Stimulated activated memory B cell treated with anti-CD40 and anti-IgM and Interleukin-4, amounts not matched to agents 10 μg/mL and 1 μg/mL and 100 μg/mL, for 72 hours (primary cell): ENCODE data around the gene DNAJB13.
A peak's percentile ranks its signal among the peaks of the same experiment; 100 is the strongest.

Experiments used
- ATAC-seq: fragments of 150-1000 bp; cut with Tn5 transposase; 2 replicates; pipeline ENCODE4 v1.10.0; 2021
- H3K27ac Mint-ChIP-seq: one replicate; pipeline ENCODE4 v1.8.0; 2022; ENCODE audit warnings: mild to moderate bottlenecking, mixed read lengths
- H3K27me3 Mint-ChIP-seq: one replicate; pipeline ENCODE4 v1.8.0; 2022; ENCODE audit warnings: mixed read lengths
- H3K36me3 Mint-ChIP-seq: one replicate; pipeline ENCODE4 v1.8.0; 2022; ENCODE audit warnings: mixed read lengths
- H3K4me1 Mint-ChIP-seq: one replicate; pipeline ENCODE4 v1.8.0; 2022; ENCODE audit warnings: mixed read lengths
- H3K4me3 Mint-ChIP-seq: one replicate; pipeline ENCODE4 v1.8.0; 2022; ENCODE audit warnings: mild to moderate bottlenecking, moderate library complexity, mixed read lengths
- H3K9me3 Mint-ChIP-seq: one replicate; pipeline ENCODE4 v1.8.0; 2022; ENCODE audit warnings: mixed read lengths

The DNAJB13 gene

DNA sequence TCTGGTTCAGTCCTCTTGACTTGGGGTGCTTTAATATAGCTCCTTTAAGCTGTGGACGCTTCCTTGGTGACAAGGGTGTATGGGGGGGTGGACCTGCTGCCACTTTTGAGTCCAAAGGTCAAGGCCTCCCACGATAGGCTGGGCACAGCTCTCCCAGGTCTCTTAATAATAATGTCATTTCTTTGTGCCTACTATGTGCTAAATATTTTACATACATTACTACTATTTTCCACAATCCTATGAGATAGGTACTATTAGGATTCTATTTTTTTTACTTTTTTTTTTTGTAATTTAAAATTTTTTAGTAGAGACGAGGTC lies 58.4 kb downstream of the DNAJB13 start:
- Mint-ChIP-seq H3K4me1 (peaks cover 70% of the 10 kb centered on the region), H3K4me3 (no peak overlapping the region), H3K36me3 (peaks cover 17% of the 10 kb centered on the region), H3K27me3 (no peaks in the 10 kb centered on the region), H3K9me3 (no peaks in the 10 kb centered on the region), H3K27ac (peak overlapping the region; percentile 63)
- no peak for ATAC-seq

DNA sequence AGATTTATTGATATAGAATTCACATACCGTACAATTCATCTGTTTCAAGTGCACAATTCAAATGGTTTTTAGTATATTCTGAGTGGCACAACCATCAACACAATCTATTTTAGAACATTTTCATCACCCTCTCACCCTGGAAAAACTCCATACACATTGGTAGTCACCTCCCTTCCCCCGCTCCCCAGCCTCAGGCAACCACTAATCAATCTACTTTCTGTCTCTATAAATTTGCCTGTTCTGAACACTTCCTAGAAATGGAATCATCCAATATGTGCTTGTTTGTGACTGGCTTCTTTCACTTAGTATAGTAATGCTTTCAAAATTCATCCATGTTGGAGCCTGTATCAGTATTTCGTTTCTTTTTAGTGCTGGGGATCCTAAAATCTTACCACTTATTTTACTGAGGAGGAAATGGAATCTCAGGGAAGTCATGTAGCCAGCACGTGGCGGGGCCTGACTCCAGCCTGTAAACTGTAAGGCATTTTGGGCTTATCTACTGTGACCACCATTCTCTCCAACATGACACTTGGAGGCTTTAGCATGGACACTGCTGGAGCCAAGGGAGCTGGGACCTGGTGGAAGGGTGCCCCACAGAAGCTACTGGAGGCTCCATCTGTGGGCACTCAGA lies 59.0 kb downstream of the DNAJB13 start:
- Mint-ChIP-seq H3K27ac (peak overlapping the region; percentile 94), H3K4me3 (no peak overlapping the region), H3K9me3 (no peaks in the 10 kb centered on the region), H3K27me3 (no peaks in the 10 kb centered on the region), H3K4me1 (peaks cover 76% of the 10 kb centered on the region), H3K36me3 (peaks cover 17% of the 10 kb centered on the region)
- ATAC-seq: no peak

DNA sequence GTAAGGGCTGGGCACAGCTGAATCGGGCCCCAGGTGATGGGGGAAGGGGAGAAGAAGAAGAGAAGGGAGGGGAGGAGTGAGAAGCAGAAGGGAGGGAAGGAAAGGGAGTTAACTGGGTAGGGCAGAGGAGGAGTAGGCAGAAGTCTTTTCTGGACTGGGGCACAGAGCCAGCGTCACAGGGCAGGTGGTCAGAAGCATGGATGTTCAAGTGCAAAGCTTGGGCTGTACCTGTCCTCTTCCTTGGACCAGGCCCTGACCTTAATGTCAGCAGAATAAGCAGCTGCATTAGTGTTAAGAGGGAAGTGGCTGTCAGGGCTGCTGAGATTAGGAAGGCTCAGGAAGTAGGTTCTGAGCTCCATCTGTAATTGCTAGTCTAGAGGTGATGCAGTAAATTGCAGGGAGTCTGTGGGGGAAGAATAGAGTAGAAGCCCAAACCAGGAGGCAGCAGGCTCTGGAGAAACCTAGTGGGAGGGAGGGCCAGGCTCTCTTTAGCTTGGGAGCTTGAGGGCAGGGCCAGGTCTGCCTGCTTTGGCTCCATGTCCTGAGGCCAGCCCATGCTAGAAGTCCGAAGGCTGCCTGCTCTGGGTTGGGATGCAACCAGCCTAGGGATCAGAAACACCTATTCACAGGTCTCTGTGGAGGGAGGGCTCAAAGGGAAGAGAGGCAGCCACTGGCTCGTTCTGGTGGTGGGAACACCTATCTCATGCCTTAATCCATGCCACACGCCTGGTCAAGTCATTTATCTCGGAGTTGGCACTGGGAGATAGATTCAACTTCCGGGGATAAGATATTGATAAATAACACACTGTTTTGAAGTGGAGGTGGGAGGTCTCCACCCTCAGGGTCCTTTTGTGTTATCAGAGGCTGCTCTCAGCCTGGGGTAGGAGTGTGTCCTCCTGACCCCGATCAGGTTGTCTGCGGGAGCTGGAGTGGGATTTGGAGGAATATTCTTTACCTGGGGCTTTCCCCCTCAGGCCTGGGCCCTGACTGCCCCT lies 59.8 kb downstream of the DNAJB13 start:
- no peak for ATAC-seq
- Mint-ChIP-seq H3K27me3 (no peaks in the 10 kb centered on the region), H3K4me3 (peak overlapping the region; percentile 49), H3K27ac (peak overlapping the region; percentile 94), H3K36me3 (peaks cover 20% of the 10 kb centered on the region), H3K4me1 (peaks cover 76% of the 10 kb centered on the region), H3K9me3 (no peaks in the 10 kb centered on the region)

DNA sequence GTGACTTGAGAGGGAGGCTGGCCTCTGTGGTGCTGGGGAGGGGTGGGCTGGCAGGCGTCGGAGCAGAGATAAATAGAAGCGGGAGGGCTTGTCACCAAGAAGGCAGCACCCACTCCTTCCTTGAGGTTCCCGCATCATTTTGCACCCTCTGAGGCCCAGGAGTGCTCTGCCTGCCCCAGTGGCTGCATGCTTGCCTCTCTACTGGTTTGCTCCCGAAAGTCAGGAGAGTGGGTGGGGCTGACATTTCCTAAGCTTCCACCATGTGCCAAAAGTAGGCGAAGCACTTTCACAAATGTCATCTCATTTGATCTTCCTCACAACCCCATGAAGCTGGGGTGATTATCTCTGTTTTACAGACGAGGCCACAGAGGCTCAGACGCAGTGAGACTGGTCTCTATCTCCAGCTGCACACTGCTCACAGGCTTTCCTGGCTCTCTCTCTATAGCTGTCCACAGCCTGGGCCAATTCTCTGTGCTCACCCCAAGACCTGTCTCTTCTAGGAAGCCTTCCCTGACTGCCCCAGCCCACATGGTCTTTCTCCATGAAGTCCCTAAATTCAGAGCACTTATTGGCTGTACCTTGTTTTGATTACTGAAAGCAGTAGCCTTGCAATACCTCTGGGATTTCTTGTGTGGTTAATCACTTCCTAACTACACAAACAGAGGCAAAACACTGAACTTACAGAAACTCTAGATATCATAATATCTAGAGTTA lies 60.7 kb downstream of the DNAJB13 start:
- peaks cover 29% of the 10 kb centered on the region for H3K36me3 Mint-ChIP-seq
- peak overlapping the region; percentile 94 for H3K27ac Mint-ChIP-seq
- H3K4me1 Mint-ChIP-seq: peaks cover 76% of the 10 kb centered on the region
- no peaks in the 10 kb centered on the region for H3K27me3 Mint-ChIP-seq
- H3K9me3 Mint-ChIP-seq: no peaks in the 10 kb centered on the region
- H3K4me3 Mint-ChIP-seq: peak overlapping the region; percentile 49
- ATAC-seq: peak; percentile 95

- H3K4me3 Mint-ChIP-seq: peak overlapping the region; percentile 49
- no peaks in the 10 kb centered on the region for H3K27me3 Mint-ChIP-seq
- H3K36me3 Mint-ChIP-seq: peaks cover 36% of the 10 kb centered on the region
- ATAC-seq: no peak
- H3K4me1 Mint-ChIP-seq: peaks cover 79% of the 10 kb centered on the region
- no peaks in the 10 kb centered on the region for H3K9me3 Mint-ChIP-seq
- H3K27ac Mint-ChIP-seq: peak overlapping the region; percentile 94
Observed at GRCh38 chr11:74012074-74012809, 61.4 kb downstream of the DNAJB13 start.

DNA sequence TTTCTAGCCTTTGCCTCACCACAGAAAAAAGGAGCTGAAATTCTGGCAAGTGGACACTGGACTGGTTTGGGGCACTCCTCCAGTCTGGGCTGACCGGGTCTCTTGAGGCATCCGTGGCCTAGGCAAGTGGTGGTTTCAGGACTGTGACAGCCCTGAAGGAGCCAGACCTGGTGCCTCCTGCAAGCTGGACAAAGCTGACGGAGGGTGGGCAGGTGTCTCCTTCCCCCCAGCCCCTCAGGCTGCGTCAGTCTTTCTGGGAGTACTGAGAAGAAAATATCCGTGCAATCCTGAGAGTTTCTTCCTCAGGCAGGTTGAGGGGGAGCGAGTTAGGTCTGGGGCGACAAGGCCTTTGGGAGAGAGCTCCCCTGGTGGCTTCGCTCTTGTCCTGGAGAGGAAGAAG lies 62.3 kb downstream of the DNAJB13 start:
- Mint-ChIP-seq H3K36me3 (peaks cover 38% of the 10 kb centered on the region), H3K4me3 (no peak overlapping the region), H3K27me3 (no peaks in the 10 kb centered on the region), H3K9me3 (no peaks in the 10 kb centered on the region), H3K27ac (no peak overlapping the region), H3K4me1 (peaks cover 80% of the 10 kb centered on the region)
- ATAC-seq: no peak

- H3K27ac Mint-ChIP-seq: peak overlapping the region; percentile 13
- peaks cover 38% of the 10 kb centered on the region for H3K36me3 Mint-ChIP-seq
- ATAC-seq: no peak
- H3K4me3 Mint-ChIP-seq: no peak overlapping the region
- H3K4me1 Mint-ChIP-seq: peaks cover 69% of the 10 kb centered on the region
- H3K9me3 Mint-ChIP-seq: no peaks in the 10 kb centered on the region
- no peaks in the 10 kb centered on the region for H3K27me3 Mint-ChIP-seq
Observed at GRCh38 chr11:74014880-74015279, 64.1 kb downstream of the DNAJB13 start.

- Mint-ChIP-seq H3K9me3 (no peaks in the 10 kb centered on the region), H3K27me3 (no peaks in the 10 kb centered on the region), H3K36me3 (peaks cover 28% of the 10 kb centered on the region), H3K4me1 (peaks cover 56% of the 10 kb centered on the region), H3K27ac (peak overlapping the region; percentile 13), H3K4me3 (no peak overlapping the region)
- no peak for ATAC-seq
Observed at GRCh38 chr11:74015919-74016684, 65.3 kb downstream of the DNAJB13 start.

- Mint-ChIP-seq H3K27ac (no peak overlapping the region), H3K27me3 (no peaks in the 10 kb centered on the region), H3K36me3 (peaks cover 21% of the 10 kb centered on the region), H3K9me3 (no peaks in the 10 kb centered on the region), H3K4me1 (peaks cover 41% of the 10 kb centered on the region), H3K4me3 (no peak overlapping the region)
- no peak for ATAC-seq
Observed at GRCh38 chr11:74017631-74018030, 66.8 kb downstream of the DNAJB13 start.

GRCh38 chr11:74018331-74019005 lies 67.6 kb downstream of the DNAJB13 start:
- peaks cover 25% of the 10 kb centered on the region for H3K36me3 Mint-ChIP-seq
- no peak for ATAC-seq
- H3K4me3 Mint-ChIP-seq: no peak overlapping the region
- H3K27me3 Mint-ChIP-seq: no peaks in the 10 kb centered on the region
- H3K4me1 Mint-ChIP-seq: peaks cover 42% of the 10 kb centered on the region
- no peak overlapping the region for H3K27ac Mint-ChIP-seq
- no peaks in the 10 kb centered on the region for H3K9me3 Mint-ChIP-seq

DNA sequence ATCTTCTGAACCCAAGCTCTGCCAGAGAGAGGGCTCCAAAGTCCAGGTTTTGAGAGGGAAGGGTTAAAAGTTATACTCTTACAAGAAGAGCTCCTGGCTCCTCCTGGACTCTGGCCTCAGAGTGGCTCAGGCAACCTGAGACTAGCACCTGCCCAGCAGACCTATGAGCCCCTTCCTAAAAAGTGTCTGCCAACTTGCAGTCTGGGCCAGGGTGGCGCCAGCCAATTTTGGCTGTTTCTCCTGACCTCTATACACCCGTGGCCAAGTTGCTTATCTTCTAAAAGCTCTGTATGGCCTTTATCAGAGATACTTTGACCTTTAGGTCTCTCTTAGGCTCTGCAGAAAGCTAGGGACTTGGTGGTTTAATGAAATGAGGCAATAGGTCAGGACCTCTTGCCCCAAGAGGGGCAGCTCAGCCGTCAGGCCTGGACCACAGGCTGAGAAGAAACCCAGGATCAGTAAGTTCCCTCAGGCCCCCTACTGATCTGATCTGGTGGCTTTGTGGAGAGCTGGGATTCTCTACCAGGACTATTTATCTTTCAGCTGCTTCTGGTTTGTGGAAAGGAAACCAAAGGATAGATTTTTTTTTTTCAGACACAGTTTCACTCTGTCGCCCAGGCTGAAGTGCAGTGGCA lies 68.4 kb downstream of the DNAJB13 start:
- Mint-ChIP-seq H3K36me3 (peaks cover 31% of the 10 kb centered on the region), H3K4me1 (peaks cover 43% of the 10 kb centered on the region), H3K27ac (no peak overlapping the region), H3K4me3 (no peak overlapping the region), H3K27me3 (no peaks in the 10 kb centered on the region), H3K9me3 (no peaks in the 10 kb centered on the region)
- ATAC-seq: peak; percentile 49

DNA sequence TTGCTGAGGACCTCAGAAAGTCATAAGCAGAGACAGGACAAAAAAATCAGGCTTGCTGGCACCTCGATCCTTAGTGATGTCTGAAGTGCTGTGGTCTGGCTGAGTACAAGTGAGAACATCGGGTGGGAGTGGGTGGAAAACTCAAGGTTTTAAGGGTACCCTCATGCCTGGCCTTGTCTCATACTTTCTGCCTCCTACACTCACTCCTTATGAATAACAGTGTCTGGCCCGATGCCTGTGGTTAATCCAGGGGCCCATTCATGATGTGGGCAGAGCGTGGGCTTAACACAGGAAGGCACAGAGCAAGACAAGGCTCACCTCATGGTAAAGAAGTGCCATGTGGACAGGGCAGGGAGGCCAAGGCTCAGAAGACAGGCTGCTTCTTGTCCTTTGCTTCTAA lies 69.0 kb downstream of the DNAJB13 start:
- no peak overlapping the region for H3K4me3 Mint-ChIP-seq
- ATAC-seq: peak; percentile 76
- H3K27ac Mint-ChIP-seq: no peak overlapping the region
- peaks cover 31% of the 10 kb centered on the region for H3K36me3 Mint-ChIP-seq
- no peaks in the 10 kb centered on the region for H3K27me3 Mint-ChIP-seq
- H3K4me1 Mint-ChIP-seq: peaks cover 37% of the 10 kb centered on the region
- H3K9me3 Mint-ChIP-seq: no peaks in the 10 kb centered on the region
